Stimulated activated CD4-positive, alpha-beta T cell treated with anti-CD3 and anti-CD28 coated beads, Interleukin-4, amount 100 ng/mL, for 48 hours (primary cell): ENCODE data around the gene STRA8.

Experiments used
- DNase-seq, 2 donors: peaks; one replicate each; pipeline ENCODE4 v3.0.0-alpha.2; 2020; ENCODE audit warnings: low read depth in 2 of 2

Gene STRA8

DNA sequence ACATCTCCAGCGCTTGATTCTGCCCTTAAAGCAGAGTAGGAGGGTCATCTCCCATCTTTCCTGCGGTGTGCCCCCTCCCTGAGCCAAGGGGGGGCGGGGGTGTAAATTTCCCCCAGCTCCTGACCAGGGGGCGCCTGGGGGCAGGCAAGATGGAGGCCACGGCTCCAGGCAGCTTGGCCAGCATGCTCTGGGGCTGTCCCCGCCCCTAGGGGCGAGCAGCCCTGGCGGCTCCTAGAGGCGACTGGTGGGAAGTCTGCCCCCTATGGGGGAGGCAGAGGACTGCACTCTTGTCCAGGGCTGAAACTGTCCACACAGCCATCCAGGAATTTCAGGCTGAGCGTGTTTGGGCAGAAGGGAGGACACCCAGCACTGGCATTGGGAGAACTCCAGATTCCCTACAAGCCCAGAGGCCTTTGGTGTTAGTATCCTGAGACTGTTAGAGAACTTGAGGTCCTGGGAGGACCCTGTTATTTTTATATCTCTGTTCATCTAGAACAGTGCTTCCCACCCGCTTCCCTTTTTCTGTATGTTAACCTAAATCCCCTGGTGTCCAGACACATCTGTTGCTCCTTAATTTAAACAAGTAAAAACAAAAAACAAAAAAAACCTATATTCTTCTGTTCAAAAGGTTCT, 4.6 kb downstream of the STRA8 start:
- DNase-seq = no peak

DNA sequence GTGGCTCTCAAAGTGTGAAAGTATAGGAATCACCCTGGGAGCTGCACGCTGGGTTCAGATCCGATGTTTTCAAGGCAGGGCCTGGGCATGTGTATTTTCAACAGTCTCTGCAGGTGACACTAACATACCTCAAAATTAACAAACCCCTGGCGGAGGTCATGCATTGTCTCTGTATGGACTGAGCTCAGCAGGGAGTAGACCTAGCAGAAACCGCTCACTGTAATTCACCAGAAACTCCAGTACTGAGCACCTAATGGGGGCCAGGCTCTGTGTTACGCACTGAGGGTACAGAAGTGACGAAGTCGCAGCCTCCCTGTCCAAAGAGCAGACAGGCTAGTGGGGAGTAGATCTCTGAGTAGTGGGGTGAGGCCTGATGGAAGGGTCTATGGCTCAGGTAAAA, 5.6 kb downstream of the STRA8 start:
- no peak for DNase-seq

DNA sequence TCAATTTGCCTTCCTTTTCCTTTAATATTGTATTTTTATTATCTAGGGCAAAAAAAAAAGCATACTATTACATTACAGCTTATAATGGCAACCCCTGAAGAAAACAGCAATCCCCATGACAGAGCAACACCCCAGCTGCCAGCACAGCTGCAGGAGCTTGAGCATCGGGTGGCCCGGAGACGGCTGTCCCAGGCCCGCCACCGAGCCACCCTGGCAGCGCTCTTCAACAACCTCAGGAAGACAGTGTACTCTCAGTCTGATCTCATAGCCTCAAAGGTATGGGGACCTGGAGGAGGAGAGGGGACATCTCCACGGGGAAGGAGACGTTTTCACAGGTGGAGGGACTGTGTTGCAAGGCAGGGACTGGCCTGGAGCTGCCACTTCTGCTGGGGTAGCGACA, 6.8 kb downstream of the STRA8 start:
- DNase-seq = no peak

DNA sequence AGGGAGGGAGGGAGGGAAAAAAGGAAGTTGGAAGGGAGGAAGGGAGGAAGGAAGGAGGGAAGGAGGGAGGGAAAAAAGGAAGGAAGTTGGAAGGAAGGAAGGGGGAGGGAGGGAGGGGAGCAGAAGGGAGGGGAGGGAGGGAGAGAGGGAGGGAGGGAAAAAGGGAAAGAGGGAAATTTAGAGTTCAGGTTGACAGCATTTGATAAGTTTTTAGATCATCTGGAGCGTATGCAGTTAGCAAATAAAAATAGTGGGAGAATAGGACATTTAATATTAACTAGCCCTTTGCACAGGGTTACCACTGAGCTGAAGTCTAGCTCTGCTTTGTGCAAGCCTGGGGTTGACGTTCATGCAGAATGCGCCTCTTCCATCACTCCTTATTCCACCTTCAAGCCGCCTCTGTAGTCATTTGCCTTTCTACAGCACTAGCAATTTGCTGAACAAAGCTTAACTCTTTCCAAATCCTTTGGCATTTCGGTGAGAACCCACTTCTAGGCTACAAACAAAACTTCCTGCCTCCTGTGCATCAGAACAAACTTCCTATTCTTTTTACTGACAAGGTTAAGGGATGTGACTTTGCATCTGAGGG, 8.6 kb downstream of the STRA8 start:
- no peak for DNase-seq

DNA sequence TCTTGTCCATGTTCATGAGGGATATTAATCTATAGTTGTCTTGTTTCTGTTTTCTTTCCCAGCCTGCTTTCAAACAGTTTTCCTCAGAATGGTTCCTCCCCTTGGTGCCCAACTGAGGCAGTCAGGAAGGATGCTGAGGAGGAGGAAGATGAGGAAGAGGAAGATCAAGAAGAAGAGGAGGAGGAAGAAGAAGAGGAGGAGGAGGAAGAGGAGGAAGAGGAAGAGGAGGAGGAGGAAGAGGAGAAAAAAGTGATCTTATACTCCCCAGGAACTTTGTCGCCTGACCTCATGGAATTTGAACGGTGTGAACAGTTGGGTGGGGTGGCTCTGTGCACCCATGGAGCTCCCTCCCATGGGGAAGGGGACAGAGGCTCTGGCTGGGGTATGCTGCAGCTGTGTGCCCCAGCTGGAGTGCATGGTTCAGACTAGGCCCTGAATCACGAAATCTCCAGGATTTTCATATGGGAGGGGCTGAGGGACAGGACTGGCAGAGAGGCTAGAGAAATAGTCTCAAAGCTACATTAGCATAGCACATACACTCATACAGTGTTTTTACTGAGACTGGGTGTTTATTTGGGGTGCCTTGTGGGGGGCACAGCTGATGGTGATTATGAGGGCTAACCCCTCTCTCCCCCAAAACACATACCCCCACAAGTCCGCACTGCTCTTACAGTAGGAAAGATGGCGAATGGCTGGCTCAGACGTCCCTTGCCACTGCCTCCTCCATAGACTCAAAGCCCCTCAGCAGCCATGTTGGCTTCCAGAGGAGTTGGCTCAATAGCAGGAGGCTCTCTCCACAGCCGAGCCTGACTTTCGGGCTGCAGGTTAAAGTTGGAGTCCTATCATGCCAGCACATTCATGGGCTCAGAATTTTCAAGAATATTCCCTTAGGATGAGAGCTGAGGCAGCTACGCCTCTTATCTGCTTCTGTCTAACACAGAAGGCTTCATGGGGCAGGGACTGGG, 11.9 kb downstream of the STRA8 start:
- no peak for DNase-seq

DNA sequence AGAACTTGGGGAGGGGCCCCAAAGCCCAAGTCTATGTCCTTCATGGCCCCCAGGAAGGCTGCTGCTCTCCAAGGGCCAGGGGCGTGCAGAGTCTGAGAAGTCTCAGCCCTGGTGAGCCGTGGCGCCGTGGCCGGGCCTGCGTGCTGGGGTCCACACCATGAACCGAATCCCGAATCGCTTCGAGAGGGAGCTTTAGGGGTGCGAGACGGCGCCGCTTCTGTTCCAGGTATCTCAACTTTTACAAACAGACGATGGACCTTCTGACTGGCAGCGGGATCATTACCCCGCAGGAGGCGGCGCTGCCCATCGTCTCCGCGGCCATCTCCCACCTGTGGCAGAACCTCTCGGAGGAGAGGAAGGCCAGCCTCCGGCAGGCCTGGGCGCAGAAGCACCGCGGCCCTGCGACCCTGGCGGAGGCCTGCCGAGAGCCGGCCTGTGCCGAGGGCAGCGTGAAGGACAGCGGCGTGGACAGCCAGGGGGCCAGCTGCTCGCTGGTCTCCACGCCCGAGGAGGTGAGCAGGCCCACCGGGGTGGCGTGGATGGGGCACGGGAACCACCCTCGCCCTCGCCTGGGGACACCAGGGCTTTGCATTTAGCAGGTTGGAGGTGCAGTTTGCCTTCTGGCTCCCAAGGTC, 12.7 kb downstream of the STRA8 start:
- no peak for DNase-seq

DNA sequence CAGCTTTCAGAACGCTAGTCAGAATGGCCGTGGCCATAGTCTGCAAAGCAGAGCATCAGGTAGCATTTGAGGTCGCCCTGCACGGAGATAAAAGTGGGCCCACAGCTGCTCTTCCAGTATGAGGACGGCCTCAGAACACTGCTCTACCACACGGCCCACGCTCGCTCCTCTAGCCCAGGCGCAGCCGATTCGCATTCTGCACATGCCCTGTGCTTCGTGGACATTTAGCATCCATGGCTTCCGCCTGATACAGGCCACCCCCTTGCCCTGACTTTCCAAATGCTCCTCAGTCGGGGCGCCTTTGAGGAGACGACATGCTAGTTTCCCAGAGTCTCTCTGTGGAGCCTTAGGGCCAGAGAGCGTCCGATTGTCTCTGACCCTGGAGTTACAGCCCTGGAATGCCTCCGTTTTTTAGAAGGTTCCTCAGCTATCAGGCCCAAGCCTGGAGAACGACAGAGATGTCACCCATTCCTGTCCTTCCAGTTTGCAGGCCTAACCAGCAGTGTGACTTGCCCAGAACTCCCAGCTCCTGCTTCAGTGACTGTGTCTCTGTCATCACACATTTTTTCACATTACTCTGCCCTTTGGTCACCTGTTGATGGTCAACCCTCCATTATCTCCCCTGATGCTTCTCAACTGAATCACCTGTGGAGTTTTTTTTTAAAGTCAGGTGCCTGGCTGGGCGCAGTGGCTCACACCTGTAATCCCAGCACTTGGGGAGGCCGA, 14.3 kb downstream of the STRA8 start:
- DNase-seq = no peak

DNA sequence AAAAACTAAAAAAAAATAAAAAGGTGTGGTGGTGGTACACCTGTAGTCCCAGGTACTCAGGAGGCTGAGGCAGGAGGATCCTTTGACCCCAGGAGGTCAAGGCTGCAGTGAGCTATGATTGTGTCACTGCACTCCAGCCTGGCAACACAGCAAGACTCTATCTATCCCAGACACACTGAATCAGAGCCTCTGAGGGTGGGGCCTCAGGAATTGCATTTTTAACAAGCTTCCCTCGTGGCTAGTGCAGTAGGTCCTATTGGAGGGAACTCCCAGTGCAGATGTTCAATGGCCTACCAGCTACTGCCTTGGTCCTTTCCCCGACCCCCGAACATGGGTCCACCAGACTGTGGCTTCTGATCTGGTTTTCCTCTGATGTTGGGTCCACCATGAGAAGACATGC, 14.9 kb downstream of the STRA8 start:
- DNase-seq = no peak

DNA sequence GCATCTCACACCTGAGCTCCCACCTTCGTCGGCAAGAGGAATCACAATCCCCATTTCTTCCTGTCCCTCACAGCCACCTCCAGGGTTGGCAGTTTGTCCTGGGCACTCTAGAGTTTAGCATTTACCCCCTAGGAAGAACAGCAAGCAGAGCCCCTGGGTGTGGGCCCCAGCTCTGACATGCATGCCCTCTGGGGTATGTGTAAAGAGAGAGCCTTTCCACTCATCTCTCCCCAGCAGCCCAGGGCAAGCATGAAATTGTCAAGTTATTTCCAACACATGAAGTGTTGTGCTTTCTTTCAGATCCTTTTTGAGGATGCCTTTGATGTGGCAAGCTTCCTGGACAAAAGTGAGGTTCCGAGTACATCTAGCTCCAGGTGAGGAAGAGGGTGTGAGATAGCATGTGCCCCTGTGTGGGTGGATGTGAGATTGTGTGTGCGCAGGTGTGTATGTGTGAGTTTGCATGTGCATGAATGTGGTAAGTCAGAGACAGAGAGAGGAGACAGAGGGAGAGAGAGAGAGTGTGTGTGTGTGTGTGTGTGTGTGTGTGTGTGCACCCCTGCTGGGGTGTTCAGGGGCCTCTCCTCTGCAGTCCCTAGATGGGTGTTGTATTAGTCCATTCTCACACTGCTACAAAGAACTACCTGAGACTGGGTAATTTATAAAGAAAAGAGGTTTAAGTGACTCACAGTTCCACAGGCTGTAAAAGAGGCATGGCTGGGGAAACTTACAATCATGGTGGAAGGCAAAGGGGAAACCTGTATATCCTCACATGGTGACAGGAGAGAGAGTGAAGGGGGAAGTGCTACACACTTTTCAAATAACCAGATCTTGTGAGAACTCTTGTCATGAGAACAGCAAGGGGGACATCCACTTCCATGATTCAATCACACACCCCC, 18.1 kb downstream of the STRA8 start:
- DNase-seq = no peak

DNA sequence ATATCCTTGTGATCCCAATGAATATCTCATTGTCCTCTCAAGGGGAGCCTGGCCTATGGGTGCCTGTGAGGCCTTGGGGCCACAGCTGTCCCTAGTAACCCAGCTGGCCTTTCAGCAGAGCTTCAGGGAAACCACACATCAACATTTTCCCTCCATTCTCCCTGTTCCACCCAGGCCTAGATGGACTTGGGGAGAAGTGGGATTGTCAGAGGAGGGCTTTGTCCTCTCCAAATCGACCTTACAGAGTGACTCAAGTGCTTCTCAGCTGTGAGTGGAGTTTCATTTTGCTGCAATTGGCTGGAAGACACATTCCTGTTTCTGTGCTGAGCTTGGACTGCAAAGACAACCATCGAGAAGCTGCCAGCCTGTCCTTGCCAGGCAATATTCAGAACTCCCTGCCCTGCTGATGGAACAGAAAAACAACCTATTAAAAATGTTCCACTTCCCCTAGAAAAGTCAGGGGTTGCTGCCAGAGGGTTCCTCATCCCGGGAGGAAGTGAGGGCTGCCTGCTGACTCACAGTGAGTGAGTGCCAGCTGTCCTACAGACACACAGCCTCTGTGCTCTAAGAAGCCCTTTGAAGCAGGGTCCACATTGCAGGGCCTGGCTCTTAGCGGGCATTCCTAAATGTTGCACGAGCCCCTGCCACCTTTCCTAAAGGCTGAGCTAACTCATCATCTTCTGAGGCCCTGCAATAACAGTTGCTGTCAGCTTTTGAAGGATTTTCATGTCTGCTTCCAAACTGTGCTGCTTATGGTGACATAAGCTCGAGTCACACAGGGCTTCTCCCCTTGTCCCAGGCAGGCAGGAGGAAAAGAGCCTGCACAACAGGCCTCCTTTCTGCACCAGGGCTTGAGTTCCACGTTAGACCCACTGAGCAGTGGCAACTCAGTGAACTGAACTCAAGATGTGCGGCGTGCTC, 20.5 kb downstream of the STRA8 start:
- no peak for DNase-seq

DNA sequence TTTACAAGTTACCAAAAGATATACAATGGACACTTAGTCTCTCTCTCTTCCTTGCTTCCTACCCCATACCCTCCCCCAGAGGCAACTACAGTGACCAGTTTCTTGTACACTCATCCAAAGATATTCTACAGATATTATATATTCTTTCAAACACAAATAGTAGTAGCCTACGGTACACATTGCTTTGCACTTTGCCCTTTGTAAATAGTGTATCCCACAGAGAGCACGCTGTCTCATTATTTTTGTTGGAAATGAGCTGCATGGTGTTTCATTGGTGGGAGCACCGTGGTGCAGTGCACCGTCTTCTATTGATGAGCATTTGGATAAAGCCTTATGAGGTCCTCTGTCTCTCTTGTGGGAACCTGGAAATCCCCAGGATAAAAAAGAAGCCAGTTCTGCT, 24.2 kb downstream of the STRA8 start:
- no peak for DNase-seq

DNA sequence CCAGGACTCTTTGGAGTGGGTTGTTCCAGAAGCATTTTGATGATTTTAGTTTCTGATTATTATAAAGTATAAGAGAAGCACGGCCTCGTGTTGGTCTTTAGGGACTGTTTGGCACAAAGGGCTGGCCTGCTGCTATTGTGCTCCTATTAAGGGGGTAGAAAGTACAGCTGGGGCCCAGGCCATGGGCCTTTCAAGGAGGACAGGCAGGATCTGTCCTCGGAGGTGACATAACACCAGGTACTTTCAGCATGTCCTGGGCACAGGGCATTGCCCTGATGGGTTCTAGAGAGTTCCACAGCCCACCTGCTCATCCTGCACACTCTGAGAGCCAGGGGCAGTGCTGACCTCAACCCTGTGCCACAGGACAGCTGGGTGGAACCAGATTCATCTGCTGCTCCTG, 24.9 kb downstream of the STRA8 start:
- no peak for DNase-seq

DNA sequence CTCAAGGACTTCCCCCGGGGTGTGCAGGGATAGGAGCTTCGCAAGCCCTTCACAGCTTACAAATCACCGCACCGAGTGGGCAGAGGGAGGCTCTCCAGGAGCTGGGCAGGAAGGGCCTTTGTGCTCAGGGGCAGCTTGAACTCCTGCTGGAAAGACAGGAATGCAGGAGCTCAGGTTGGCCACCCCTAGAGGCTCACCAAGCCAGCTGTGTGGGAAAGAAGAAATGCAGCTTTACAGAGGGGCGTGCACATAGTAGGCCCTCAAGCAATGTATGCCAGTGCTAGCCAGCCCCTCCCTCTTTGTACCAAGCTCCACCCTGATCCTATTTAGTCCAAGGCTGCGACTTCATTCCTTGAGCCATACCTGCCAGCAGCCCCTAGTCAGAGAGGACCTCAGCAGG, 26.1 kb downstream of the STRA8 start:
- no peak for DNase-seq

DNA sequence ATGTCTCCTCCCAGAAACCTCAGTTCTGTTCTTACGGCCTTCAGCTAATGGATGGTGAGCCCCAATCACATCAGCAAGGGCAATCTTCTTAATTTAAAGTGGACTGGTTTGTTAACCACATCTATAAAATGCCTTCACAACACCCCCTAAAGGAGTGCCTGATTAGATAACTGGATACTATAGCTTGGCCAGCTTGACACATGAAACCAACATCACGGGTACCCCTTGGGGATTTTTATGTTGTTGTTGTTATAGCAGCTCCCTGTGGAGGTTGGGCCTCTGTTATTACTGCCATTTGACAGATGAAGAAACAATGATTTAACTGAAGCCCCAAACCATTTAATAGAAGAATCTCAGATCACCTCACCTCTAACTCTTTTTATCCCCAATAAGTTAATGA, 26.8 kb downstream of the STRA8 start:
- DNase-seq = no peak

DNA sequence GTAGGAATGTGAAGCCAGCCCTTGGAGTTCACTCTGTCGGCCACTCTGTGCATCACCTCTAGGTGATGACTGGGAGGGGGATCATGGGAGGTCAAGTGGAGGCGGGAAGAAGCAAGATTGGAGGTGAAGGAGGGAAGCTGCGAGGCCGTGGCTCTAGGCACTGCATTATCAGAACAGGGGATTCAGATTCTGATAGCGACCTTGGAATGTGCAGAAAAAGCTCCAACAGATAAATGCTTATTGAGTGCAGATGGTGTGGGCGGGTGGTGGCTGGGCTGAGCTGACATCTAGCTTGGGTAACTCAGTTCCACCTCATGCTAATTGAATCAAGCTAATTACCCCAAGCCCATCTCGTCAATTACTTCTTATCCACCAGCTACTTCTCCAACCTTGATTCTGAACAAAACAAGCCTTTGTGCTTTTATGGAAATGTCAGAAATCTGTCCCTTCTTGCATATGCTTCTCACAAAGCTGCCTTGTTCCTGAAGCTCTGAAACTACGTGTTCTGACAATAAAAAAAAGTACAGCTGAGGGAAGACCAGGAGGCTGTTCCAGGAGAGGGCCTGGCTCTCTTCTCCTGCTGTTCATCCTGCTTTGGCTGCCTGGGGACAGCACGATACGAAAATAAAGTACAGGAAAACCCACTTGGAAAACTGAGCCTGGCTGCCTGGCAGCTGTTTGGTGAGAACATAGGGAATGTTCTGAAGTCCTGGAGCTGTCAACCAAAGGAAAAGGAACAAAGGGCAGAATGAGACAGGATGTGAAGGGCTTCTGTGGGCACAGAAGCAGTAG, 27.5 kb downstream of the STRA8 start:
- no peak for DNase-seq

DNA sequence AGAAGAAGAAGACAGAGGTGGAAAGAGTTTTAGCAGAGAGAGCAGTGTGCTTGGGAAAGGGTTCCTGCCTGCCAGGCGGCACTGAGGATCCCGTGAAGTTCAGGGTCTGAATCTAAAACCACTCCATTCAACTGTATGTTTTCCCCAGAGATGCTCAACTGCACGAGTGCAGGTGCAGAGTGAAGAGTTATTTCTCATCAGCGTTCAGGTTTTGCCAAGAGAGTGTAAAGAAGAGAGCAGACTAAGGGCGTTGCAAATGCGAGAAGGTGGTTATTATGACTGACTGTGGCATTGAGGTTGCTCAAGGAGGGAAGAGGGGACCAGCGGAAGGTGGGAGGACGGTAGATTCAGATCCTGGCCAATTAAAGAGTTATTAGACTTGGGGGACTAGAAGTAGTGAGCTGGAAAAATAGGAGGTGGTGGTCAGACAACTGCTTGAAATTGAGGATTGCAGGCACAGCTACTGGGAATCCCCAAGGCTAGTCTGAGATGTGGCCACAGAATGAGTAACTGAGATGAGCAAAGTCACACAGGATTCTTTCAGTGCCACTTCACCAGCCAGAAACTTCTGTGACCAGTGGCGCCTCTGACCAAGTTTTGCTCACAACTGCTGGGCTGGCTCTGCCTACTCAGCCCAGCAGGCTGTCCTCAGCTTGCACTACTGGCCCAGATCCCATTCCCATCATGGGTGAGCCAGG, 29.1 kb downstream of the STRA8 start:
- DNase-seq = no peak

DNA sequence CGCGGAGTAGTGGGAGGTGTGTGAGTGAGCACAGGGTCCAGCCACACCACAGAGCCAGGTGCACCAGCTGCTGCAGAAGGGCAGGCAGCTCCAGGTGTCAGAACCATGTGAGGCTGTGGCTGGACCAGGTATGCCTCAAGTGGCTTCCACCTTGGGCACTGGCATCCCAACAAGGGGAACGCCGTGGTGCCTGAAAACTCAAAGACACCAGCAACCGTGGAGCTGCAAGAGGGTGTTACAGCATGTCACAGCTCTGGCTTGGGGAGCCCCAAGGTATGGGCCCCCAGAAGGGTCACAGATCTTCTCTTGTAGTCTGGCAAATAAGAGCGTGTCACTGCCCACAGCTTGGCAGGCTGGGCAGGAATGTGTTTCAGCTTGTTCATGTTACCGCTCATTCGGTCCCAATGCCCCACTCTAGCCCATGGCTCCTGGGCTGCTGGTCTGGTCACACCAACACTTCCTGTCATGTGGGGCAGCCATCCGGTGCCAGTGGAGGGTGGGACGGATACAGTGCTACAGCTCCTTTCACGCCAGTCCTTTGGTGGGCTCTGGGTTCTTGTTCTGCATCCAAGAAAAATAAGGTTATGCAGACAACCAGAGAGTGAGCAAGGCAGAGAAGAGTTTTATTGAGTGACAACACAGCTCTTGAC, 29.8 kb downstream of the STRA8 start:
- no peak for DNase-seq

DNA sequence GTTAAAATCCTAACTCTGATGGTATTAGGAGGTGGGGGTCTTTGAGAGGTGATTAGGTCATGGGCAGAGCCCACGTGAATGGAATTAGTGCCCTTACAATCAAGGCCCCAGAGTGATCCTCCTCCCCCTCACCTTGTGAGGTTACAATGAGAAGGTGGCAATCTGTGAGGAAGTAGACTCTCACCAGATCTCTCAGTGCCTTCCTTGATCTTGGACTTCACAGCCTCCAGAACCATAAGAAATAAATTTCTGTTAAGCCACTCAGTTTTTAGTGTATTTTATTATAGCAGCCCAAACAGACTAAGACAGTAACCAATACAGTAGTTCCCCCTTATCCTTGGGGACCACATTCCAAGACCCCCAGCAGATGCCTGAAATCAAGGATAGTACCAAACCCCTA, 32.0 kb downstream of the STRA8 start:
- DNase-seq = no peak
